Mucosa of stomach (tissue), 1 donor: Measurements from ENCODE around the gene RND1.
A peak's percentile ranks its signal among the peaks of the same experiment; 100 is the strongest.
"Not testable (repeated sequence)": the region's sequence is repeated elsewhere in the genome, so short reads cannot be mapped to it uniquely, and the experiment has no call there.

Experiments
- H3K27me3 ChIP-seq: one replicate; pipeline ENCODE4 v1.7.0; 2013; ENCODE audit warnings: mild to moderate bottlenecking, low read length; ENCODE audit not compliant: control insufficient read depth, insufficient read depth
- H3K36me3 ChIP-seq: one replicate; pipeline ENCODE4 v1.7.0; 2013; ENCODE audit warnings: low read length; ENCODE audit not compliant: control insufficient read depth, insufficient read depth
- H3K4me1 ChIP-seq: one replicate; pipeline ENCODE4 v1.7.0; 2013; ENCODE audit warnings: mild to moderate bottlenecking, low read length; ENCODE audit not compliant: control insufficient read depth, insufficient read depth
- H3K4me3 ChIP-seq: one replicate; pipeline ENCODE4 v1.7.0; 2013; ENCODE audit warnings: low read length
- H3K9ac ChIP-seq: one replicate; pipeline ENCODE4 v1.7.0; 2013; ENCODE audit warnings: mild to moderate bottlenecking, low read length, moderate library complexity
- H3K9me3 ChIP-seq: one replicate; pipeline ENCODE4 v1.7.0; 2013; ENCODE audit warnings: mild to moderate bottlenecking, low read length, moderate library complexity; ENCODE audit not compliant: control insufficient read depth
- donor health status: Pancreatic carcinoma.

RND1 gene

DNA sequence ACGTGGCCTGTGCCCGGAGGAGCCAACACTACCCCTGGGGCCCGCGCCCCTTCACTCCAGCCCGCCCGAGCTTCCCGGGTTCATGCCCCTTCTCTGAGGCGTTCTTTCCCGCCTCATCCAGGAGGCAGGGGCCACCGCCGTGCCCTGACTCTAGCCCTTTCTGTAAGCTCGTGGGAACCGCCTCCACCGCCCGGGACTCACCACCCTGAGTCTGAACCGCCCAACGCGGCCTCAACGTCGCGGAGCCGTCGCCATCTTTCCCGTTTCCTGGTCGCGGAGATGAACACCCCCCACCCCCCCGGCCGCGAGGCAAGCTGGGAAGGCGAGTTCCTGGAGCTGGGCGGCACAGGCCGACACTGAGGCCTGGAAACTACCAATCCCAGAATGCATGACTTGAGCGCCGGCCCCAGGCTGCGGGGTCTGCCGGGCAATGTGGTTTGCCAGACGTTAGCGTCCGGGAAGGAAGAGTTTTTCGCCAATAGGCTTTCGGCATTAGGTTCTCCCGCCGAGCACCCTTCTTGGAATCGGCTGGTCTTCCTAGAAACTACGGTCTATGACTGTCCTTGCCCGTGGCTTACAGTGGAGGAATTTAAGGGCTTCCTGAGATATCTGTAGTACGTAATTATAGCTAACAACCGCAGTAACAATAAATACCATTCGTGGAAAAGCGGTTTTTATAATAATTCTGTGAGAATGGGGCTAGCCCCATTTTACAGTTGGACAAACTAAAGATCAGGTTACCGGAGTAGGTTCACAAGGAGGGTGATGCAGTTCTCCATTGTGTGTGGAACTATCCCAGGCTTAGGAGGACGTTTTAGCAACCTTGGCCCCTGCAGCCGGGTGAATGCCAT is 13.6 kb downstream of the RND1 start, which contains the start of gene DDX23:
TSS of gene DDX23 (minus strand) at position 281 of the 851 bp plus-strand sequence. CDS start 6,381 bp downstream, outside the sequence.
- Histone ChIP-seq H3K36me3 (no peaks in the 10 kb centered on the region), H3K4me3 (peak within 1 kb of the TSS; percentile 85), H3K9ac (peak within 1 kb of the TSS; percentile 93), H3K9me3 (no peaks in the 10 kb centered on the region), H3K27me3 (no peaks in the 10 kb centered on the region), H3K4me1 (peaks cover 6% of the 10 kb centered on the region)

DNA sequence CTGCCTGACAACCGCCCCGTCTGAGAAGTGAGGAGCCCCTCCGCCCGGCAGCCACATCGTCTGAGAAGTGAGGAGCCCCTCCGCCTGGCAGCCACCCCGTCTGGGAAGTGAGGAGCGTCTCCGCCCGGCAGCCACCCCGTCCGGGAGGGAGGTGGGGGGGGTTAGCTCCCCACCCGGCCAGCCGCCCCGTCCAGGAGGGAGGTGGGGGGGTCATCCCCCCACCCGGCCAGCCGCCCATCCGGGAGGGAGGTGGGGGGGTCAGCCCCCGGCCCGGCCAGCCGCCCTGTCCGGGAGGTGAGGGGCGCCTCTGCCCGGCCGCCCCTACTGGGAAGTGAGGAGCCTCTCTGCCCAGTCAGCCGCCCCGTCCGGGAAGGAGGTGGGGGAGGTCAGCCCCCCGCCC is 23.6 kb downstream of the RND1 start:
- not testable (repeated sequence) for H3K9me3 ChIP-seq, H3K27me3 ChIP-seq, H3K9ac ChIP-seq, H3K4me1 ChIP-seq, H3K4me3 ChIP-seq
- peaks cover 10% of the 10 kb centered on the region for H3K36me3 ChIP-seq

DNA sequence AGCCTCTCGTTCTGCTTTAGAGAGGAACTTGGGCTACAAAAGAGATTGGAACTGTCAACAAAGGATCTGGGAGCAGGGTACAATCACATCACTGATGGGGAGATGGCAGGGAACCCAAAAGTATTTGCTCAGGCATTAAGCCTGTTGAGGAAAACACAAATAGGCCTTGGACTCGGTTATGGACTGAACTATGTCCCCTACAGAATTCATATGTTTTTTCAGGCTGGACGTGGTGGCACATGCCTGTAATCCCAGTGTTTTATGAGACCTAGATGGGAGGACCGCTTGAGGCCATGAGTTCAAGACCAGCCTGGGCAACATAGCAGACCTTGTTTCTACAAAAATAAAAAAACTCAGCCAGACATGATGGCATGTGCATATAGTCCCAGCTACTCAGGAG is 27.6 kb downstream of the RND1 start:
- Histone ChIP-seq H3K4me3 (no peak overlapping the region), H3K4me1 (no peaks in the 10 kb centered on the region), H3K9ac (no peak overlapping the region), H3K9me3 (no peaks in the 10 kb centered on the region), H3K27me3 (no peaks in the 10 kb centered on the region), H3K36me3 (peaks cover 10% of the 10 kb centered on the region)

DNA sequence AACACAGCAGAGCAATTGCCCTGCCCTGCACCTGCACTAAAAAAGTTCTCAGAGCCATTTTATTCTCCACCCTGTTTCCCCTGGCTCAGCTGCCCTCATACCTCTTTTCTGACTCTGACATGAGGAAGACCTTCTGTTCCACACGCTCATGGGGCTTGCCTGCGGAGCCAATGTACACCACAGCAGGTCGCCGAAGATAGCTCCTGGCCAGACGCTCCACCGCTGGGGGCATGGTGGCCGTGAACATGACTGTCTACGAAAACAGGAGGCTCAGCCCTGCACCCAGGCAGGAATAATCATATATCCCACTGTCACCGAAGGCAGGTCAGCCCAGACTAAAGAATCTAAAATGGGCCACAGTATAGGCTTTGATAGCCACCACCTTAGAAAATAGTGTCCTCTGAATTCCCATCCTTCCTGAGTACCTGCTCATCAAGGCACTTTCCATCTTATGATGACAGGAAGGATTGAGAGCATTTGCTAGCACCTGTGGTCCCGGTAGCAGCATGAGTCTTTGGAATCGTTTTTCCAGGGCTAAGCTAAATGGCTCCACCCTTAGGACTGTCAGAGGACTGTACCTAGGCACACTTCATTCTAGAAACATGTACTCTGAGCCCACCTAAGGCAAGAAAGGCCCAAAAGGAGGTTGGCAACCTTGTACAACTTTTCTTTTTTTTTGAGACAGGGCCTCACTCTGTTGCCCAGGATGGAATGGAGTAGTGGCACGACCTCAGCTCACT is 33.2 kb downstream of the RND1 start:
- H3K4me3 ChIP-seq, result no peak overlapping the region
- H3K36me3 ChIP-seq, result peaks cover 34% of the 10 kb centered on the region
- H3K9ac ChIP-seq, result no peak overlapping the region
- no peaks in the 10 kb centered on the region for H3K9me3 ChIP-seq
- no peaks in the 10 kb centered on the region for H3K4me1 ChIP-seq
- no peaks in the 10 kb centered on the region for H3K27me3 ChIP-seq

DNA sequence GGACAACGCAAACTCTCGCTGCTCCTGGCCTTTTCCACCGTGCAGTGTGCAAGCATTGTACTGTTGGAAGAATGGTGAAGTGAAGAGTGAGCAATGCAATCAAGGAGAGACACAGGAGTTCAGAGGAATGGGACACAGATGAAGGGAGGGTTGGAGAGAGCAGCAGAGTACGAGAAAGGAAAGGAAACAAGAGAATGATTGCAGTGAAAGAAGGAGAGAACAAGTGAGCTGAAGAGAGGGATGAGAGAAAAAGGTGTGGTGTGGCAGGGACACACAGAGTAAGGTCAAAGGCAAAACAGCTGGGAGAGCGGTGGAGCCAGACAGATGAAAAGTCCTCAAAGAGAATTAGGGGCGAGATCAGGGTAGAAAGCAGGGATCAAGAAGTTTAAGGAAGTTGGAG is 34.4 kb downstream of the RND1 start:
- no peak overlapping the region for H3K4me3 ChIP-seq
- peaks cover 30% of the 10 kb centered on the region for H3K36me3 ChIP-seq
- H3K4me1 ChIP-seq, result no peaks in the 10 kb centered on the region
- no peaks in the 10 kb centered on the region for H3K27me3 ChIP-seq
- no peak overlapping the region for H3K9ac ChIP-seq
- H3K9me3 ChIP-seq, result no peaks in the 10 kb centered on the region

DNA sequence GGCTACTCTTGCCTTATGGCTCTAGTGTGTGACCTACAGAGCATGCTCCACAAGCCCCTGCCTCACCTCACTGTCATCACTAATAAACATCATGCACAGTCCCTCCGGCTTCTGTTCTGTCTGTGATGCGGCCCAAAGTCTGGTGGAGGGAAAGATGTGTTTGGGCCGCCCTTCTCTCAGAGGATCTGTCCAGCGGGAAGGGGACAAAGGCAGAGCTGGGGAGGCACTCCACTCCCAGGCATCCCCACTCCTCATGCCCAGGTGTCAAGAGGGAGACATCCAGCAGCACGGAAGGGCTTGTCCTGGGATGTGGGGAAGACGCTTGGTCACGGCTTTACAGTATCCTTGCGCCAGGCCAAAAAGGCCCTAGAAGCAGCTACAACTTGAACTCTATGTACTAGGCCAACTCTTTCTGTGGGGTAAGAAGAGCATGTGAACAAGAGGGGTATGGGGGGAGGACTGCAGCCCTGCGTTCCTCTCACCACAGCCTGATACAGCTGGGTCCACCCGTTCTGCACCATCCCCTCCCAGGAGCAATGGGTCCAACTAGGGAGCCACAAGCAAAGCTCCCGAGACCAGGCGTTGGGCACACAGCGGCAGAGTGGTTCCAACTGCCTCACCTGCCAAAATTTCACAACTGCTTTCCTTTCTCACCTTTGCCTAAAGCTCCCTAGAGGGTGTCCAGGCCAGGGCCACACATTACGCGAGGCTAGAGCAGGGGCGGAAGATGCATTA is 36.7 kb downstream of the RND1 start:
- Histone ChIP-seq H3K36me3 (peaks cover 30% of the 10 kb centered on the region), H3K27me3 (no peaks in the 10 kb centered on the region), H3K9me3 (no peaks in the 10 kb centered on the region), H3K4me3 (no peak overlapping the region), H3K4me1 (peaks cover 2% of the 10 kb centered on the region), H3K9ac (no peak overlapping the region)

DNA sequence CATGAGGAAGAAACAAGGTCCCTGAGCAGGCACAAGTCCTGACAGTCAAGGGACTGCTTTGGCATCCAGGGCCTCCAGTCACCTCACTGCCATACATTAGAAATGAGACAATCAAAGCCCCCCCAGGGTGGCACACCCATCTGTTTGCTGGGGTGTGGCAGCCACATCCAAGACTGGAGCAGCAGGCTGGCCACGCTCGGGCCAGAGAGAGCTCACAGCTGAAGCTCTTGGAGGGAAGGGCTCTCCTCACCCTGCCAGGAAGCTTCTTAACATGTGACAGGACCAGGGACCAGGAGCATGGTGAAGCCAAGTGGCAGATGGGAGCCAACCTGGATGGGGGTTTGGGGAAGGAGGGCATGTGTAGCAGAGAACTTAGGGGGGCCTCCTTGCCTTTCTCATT is 37.4 kb downstream of the RND1 start:
- Histone ChIP-seq H3K9me3 (no peaks in the 10 kb centered on the region), H3K36me3 (peaks cover 30% of the 10 kb centered on the region), H3K27me3 (no peaks in the 10 kb centered on the region)

DNA sequence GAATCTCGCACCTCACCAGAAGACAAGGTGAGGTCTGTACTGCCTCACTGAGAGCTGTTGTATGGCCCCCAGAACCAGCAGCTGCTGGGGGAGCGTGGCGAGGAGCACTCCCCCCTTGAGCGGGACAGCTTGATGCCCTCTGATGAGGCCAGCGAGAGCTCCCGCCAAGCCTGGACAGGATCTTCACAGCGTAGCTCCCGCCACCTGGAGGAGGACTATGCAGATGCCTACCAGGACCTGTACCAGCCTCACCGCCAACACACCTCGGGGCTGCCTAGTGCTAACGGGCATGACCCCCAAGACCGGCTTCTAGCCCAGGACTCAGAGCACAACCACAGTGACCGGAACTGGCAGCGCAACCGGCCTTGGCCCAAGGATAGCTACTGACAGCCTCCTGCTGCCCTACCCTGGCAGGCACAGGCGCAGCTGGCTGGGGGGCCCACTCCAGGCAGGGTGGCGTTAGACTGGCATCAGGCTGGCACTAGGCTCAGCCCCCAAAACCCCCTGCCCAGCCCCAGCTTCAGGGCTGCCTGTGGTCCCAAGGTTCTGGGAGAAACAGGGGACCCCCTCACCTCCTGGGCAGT is 38.1 kb downstream of the RND1 start:
- Histone ChIP-seq H3K36me3 (peaks cover 29% of the 10 kb centered on the region), H3K9ac (no peak overlapping the region), H3K9me3 (no peaks in the 10 kb centered on the region), H3K4me1 (peaks cover 12% of the 10 kb centered on the region), H3K4me3 (no peak overlapping the region), H3K27me3 (no peaks in the 10 kb centered on the region)

More for the DNA sequence above, 37.4 kb downstream of the RND1 start:
- Histone ChIP-seq H3K9ac (no peak overlapping the region), H3K4me3 (no peak overlapping the region), H3K4me1 (peaks cover 9% of the 10 kb centered on the region)

DNA sequence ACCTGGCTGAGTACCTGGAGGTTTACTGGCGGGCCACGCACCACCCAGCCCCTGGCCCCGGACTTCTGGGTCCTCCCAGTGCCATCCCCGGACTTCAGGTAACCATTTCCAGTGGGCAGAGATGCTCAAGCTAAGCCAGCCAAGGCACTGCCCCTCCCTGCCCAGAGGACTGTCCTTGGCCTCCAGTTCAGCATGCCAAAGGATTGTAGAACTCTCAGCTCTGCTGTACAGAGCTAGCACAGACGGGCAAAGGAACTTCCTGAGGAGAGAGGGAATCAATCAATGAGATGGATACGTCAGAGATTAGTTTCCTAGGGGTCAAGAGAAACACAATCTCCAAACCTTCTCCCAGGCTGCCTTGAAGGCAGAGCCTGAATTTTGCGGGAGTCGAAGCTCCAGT is 38.6 kb downstream of the RND1 start:
- H3K36me3 ChIP-seq, result peaks cover 24% of the 10 kb centered on the region
- no peaks in the 10 kb centered on the region for H3K27me3 ChIP-seq
- peaks cover 12% of the 10 kb centered on the region for H3K4me1 ChIP-seq
- H3K9me3 ChIP-seq, result no peaks in the 10 kb centered on the region
- H3K9ac ChIP-seq, result no peak overlapping the region
- H3K4me3 ChIP-seq, result no peak overlapping the region

DNA sequence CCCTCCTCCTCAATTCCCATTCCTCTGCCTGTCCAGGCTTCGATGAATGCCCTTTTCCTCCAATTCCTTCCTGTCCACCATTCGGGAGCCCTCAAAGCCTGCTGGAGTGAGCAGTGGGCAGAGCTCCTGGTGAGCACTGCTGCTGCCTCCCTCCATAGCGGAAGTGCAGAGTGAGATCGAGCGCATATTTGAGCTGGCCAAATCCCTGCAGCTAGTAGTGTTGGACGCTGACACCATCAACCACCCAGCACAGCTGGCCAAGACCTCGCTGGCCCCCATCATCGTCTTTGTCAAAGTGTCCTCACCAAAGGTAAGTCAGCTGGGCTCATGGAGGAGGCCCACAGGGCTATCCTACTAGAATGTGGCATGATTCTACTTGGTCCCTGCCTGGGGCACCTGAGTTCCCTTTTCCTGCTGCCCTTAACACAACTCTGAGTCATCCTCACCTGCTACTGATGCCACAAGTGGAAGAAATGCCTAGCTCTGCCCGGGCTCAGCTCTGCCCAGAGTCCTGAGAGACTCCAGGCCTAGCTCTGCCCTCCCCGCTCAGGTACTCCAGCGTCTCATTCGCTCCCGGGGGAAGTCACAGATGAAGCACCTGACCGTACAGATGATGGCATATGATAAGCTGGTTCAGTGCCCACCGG is 39.3 kb downstream of the RND1 start:
- Histone ChIP-seq H3K9me3 (no peaks in the 10 kb centered on the region), H3K4me1 (peaks cover 12% of the 10 kb centered on the region), H3K9ac (no peak overlapping the region), H3K36me3 (peaks cover 20% of the 10 kb centered on the region), H3K27me3 (no peaks in the 10 kb centered on the region), H3K4me3 (no peak overlapping the region)

DNA sequence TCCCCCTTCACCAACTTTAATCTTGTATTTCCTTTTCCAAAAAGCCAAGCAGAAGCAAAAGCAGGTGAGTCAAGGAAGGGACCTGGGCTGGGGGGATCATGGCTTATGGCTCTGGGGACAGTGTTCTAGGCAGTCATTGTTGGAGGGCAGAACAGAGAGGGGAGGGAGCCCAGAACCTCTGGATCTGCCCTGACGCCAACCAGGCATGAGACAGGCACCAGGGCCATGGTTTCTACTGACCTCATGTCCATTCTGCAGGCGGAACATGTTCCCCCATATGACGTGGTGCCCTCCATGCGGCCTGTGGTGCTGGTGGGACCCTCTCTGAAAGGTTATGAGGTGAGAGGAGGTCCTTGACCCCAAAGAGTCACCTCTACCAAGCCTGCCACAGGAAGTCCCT is 40.8 kb downstream of the RND1 start:
- Histone ChIP-seq H3K4me1 (peaks cover 12% of the 10 kb centered on the region), H3K4me3 (no peak overlapping the region), H3K36me3 (peaks cover 7% of the 10 kb centered on the region), H3K27me3 (no peaks in the 10 kb centered on the region), H3K9me3 (no peaks in the 10 kb centered on the region), H3K9ac (no peak overlapping the region)
